ENCODE results near the gene RAD51B.
"Not testable (repeated sequence)": the region's sequence is repeated elsewhere in the genome, so short reads cannot be mapped to it uniquely, and the experiment has no call there.

Gene RAD51B

GRCh38 chr14:68028075-68028474, 208.5 kb downstream of the RAD51B start:
- Histone ChIP-seq H3K9me3 (ENCODE audit: low read depth, low read length) (no peaks in the 10 kb centered on the region; the same call in 1 of the 2 replicates), H3K4me3 (no peak overlapping the region)
- TF ChIP-seq FOXP2 (optimal IDR thresholded peaks at IDR 0.05; ENCODE audit: control extremely low read depth, extremely low read length, insufficient read depth): no peak
- TF ChIP-seq POLR2AphosphoS5 (IDR thresholded peaks at IDR 0.05; ENCODE audit: borderline replicate concordance, low read depth, low read length): no peak
- no peak for TF ChIP-seq EZH2 (IDR thresholded peaks at IDR 0.05)

GRCh38 chr14:68031011-68031410, 211.4 kb downstream of the RAD51B start:
- not testable (repeated sequence) for H3K9me3 ChIP-seq (ENCODE audit: low read depth, low read length); H3K9ac ChIP-seq (ENCODE audit: insufficient read length); H3K4me3 ChIP-seq; DNase-seq (ENCODE audit: low read depth, low spot score); H3K36me3 ChIP-seq (ENCODE audit: insufficient read depth, low read length); H3K27ac ChIP-seq

More at GRCh38 chr14:68028075-68028474, 208.5 kb downstream of the RAD51B start:
- Histone ChIP-seq H3K9ac (ENCODE audit: insufficient read length) (no peak overlapping the region), H3K27ac (no peak overlapping the region), H3K36me3 (ENCODE audit: insufficient read depth, low read length) (no peaks in the 10 kb centered on the region)
- DNase-seq (ENCODE audit: low read depth, low spot score): no peak

- no peaks in the 10 kb centered on the region for H3K36me3 ChIP-seq (ENCODE audit: insufficient read depth, low read length)
- DNase-seq (ENCODE audit: low read depth, low spot score): no peak
- H3K9ac ChIP-seq (ENCODE audit: insufficient read length): no peak overlapping the region
- H3K9me3 ChIP-seq (ENCODE audit: low read depth, low read length): no peaks in the 10 kb centered on the region; the same call in 1 of the 2 replicates
- H3K4me3 ChIP-seq: no peak overlapping the region
- TF ChIP-seq EZH2 (IDR thresholded peaks at IDR 0.05) (no peak), POLR2AphosphoS5 (IDR thresholded peaks at IDR 0.05; ENCODE audit: borderline replicate concordance, low read depth, low read length) (no peak), FOXP2 (optimal IDR thresholded peaks at IDR 0.05; ENCODE audit: control extremely low read depth, extremely low read length, insufficient read depth) (no peak)
- H3K27ac ChIP-seq: no peak overlapping the region
Measured at GRCh38 chr14:68032154-68032553, 212.6 kb downstream of the RAD51B start.

- Histone ChIP-seq H3K27ac (no peak overlapping the region), H3K9me3 (ENCODE audit: low read depth, low read length) (no peaks in the 10 kb centered on the region), H3K9ac (ENCODE audit: insufficient read length) (no peak overlapping the region), H3K36me3 (ENCODE audit: insufficient read depth, low read length) (no peaks in the 10 kb centered on the region), H3K4me3 (no peak overlapping the region)
- DNase-seq (ENCODE audit: low read depth, low spot score): no peak
- no peak for TF ChIP-seq FOXP2 (optimal IDR thresholded peaks at IDR 0.05; ENCODE audit: control extremely low read depth, extremely low read length, insufficient read depth)
- no peak for TF ChIP-seq EZH2 (IDR thresholded peaks at IDR 0.05)
- no peak for TF ChIP-seq POLR2AphosphoS5 (IDR thresholded peaks at IDR 0.05; ENCODE audit: borderline replicate concordance, low read depth, low read length)
Measured at GRCh38 chr14:68033336-68033932, 213.9 kb downstream of the RAD51B start.

GRCh38 chr14:68034896-68035295, 215.3 kb downstream of the RAD51B start:
- no peak for DNase-seq (ENCODE audit: low read depth, low spot score)
- Histone ChIP-seq H3K9me3 (ENCODE audit: low read depth, low read length) (no peaks in the 10 kb centered on the region), H3K4me3 (no peak overlapping the region), H3K9ac (ENCODE audit: insufficient read length) (no peak overlapping the region), H3K27ac (0 out of 2 replicates have a peak overlapping the region, but pooled peaks have one; percentile 40), H3K36me3 (ENCODE audit: insufficient read depth, low read length) (no peaks in the 10 kb centered on the region)
- TF ChIP-seq EZH2 (IDR thresholded peaks at IDR 0.05) (no peak), POLR2AphosphoS5 (IDR thresholded peaks at IDR 0.05; ENCODE audit: borderline replicate concordance, low read depth, low read length) (no peak), FOXP2 (optimal IDR thresholded peaks at IDR 0.05; ENCODE audit: control extremely low read depth, extremely low read length, insufficient read depth) (no peak)

- Histone ChIP-seq H3K4me3 (no peak overlapping the region), H3K9me3 (ENCODE audit: low read depth, low read length) (no peaks in the 10 kb centered on the region), H3K36me3 (ENCODE audit: insufficient read depth, low read length) (no peaks in the 10 kb centered on the region), H3K27ac (peak overlapping the region; percentile 14), H3K9ac (ENCODE audit: insufficient read length) (no peak overlapping the region)
- DNase-seq (ENCODE audit: low read depth, low spot score): no peak
- TF ChIP-seq EZH2 (IDR thresholded peaks at IDR 0.05) (no peak), POLR2AphosphoS5 (IDR thresholded peaks at IDR 0.05; ENCODE audit: borderline replicate concordance, low read depth, low read length) (no peak), FOXP2 (optimal IDR thresholded peaks at IDR 0.05; ENCODE audit: control extremely low read depth, extremely low read length, insufficient read depth) (no peak)
Measured at GRCh38 chr14:68036202-68036601, 216.6 kb downstream of the RAD51B start.

- no peak overlapping the region for H3K4me3 ChIP-seq
- TF ChIP-seq POLR2AphosphoS5 (IDR thresholded peaks at IDR 0.05; ENCODE audit: borderline replicate concordance, low read depth, low read length): no peak
- no peak for TF ChIP-seq EZH2 (IDR thresholded peaks at IDR 0.05)
- TF ChIP-seq FOXP2 (optimal IDR thresholded peaks at IDR 0.05; ENCODE audit: control extremely low read depth, extremely low read length, insufficient read depth): no peak
- no peaks in the 10 kb centered on the region for H3K9me3 ChIP-seq (ENCODE audit: low read depth, low read length)
- H3K9ac ChIP-seq (ENCODE audit: insufficient read length): no peak overlapping the region
- no peak for DNase-seq (ENCODE audit: low read depth, low spot score)
- no peaks in the 10 kb centered on the region for H3K36me3 ChIP-seq (ENCODE audit: insufficient read depth, low read length)
- no peak overlapping the region for H3K27ac ChIP-seq
Measured at GRCh38 chr14:68039593-68039992, 220.0 kb downstream of the RAD51B start.

- Histone ChIP-seq H3K27ac (no peak overlapping the region), H3K9ac (ENCODE audit: insufficient read length) (no peak overlapping the region), H3K4me3 (no peak overlapping the region), H3K9me3 (ENCODE audit: low read depth, low read length) (no peaks in the 10 kb centered on the region), H3K36me3 (ENCODE audit: insufficient read depth, low read length) (no peaks in the 10 kb centered on the region)
- no peak for TF ChIP-seq POLR2AphosphoS5 (IDR thresholded peaks at IDR 0.05; ENCODE audit: borderline replicate concordance, low read depth, low read length)
- TF ChIP-seq FOXP2 (optimal IDR thresholded peaks at IDR 0.05; ENCODE audit: control extremely low read depth, extremely low read length, insufficient read depth): no peak
- no peak for TF ChIP-seq EZH2 (IDR thresholded peaks at IDR 0.05)
- no peak for DNase-seq (ENCODE audit: low read depth, low spot score)
Measured at GRCh38 chr14:68040633-68041369, 221.2 kb downstream of the RAD51B start.
